Bone marrow (tissue), 2 donors: ENCODE measurements around the gene OLIG1.

Source experiments
- DNase-seq, 2 donors: peaks; one replicate each; lab custom pipeline; 2025; lab: John Stamatoyannopoulos, UW

OLIG1 gene

DNA sequence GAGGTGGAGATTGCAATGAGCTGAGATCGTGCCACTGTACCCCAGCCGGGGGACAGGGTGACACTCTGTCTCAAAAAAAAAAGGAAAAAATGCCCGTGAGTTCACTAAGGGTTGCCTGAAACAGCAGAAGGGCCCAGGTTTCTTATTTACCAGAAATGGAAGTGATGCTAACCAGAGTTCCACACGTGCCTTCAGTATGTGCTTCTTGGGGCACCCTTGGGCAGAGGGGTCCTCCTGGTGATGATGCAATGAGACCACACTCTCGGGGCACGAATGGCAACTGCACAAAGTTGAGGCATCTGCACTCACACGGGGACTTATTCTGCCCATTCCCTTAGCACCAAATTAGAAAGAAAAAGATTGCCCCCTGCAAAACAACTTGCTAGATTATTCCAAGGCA, 29.2 kb downstream of the OLIG1 start:
- DNase-seq, result no peak

DNA sequence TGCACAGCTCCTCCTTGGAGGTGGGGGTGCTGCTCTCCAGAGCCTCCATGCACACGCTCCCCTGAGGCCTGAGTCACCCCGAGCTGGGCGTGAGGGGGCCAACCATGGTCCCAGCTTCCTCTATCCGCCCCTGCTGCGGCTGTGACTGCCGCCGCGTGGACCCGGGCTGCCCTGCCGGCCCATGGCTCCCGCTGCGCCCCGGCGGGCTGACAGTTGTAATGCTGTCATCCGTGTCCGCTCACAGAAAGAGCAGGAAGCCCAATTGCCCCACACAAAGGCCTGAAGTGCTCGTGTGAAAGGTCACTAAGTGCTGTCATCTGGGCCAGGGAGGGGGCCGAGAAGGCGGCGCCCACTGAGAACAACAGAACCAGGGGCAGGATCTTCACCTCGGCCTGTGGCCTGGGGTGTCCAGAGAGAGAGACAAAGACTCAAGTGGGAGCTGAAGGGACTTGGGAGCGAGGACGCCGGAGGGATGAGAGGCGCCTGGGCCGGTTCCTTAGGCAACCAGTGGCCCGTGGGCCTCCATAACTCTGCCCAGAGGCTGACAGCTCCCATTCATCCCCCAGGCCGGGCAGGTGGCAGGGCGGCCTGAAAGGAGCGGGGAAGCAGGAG, 31.5 kb downstream of the OLIG1 start:
- peak; percentile 23 to 24 for DNase-seq

DNA sequence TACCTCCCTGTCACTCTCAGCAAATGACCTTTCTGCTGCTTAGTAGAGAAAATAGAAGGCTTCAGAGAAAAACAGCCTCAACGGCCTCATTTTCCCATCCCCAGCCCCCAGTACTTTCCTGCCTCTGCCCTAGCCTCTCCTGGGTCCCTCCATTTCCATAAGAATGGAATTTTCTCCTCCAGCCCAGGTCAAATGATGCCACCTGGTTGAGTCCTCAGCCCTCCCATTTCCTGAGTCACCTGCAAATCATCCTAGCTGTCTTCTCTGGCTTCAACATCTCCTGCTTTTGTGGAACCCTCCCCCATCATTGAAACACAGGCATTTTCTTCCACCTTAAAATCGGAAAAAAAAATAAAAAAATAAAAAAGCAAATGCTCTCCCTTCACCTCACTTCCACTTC, 35.1 kb downstream of the OLIG1 start:
- DNase-seq, result no peak

DNA sequence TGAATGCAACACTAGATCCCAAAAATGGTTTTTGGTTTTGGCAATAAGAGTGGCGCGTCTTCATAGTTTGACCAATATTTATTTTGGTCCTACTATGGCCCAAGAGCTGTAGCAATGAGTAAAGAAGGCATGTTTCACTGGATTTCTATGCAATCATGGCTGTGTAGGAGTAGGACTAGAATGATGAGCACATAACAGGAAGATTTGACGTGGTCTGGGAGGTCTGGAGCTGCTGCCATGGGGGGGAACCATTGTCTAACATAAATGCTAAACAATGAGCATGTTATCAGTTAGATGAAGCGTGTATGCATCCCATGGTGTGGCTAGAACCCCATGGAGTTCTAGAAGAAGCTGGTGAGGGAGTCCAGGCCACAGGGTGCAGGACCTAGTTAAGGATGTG, 38.3 kb downstream of the OLIG1 start:
- no peak for DNase-seq

DNA sequence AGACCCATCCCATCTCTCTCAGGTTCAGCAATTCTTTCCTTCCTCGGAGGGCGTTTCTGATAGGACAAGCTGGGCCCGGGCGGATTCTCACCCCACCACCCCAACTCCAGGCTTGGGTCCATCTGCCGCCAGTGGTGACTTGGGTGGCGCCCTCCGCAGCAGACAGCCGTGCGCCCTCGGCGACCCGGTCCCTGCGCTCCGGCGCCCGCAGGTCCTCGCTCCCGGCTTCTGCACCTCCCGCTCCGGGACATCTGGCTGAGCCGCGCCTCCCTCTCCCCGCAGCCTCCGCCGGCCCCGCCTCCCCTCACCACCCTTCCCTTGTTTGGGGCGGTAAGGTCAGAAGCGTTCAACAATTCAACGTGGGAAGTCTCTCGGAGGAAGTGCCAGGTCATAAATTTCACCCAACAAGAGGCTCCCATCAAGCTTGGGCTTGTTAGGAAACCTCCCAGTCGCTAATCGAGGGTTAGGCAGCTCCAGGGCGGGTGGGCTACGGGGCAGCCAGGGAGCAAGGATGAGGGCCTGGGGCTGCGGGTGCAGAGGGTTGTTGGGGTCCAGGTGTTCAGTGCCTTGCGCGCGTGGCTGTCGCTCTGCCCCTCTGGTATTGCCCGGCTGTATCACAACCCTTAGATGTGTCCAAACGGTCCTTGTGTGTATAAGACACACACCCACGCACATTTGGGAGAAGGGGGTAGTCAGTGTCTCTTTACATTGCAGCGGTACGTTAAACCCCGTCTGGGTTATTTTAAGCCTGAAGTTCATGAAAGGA, 39.8 kb downstream of the OLIG1 start:
- peak; percentile 7 to 21 for DNase-seq

DNA sequence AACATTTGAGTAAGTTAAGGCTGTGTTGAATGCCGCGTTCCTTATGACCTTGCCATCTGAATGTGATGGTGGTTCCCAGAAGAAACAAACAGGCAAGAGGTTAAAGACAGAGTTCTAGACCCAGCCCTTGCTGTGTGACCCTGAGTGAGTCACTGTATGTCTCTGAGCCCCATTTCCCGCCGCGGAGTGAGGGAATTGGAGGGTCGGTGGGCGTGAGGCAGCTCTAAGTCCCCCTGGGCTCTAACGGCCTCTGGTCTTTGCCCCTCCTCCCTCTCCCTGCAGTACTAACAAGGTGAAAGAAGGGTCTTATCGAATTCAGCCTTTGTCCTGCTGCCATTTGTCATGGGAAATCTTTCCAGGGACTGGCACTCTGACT, 40.4 kb downstream of the OLIG1 start:
- DNase-seq, result no peak

DNA sequence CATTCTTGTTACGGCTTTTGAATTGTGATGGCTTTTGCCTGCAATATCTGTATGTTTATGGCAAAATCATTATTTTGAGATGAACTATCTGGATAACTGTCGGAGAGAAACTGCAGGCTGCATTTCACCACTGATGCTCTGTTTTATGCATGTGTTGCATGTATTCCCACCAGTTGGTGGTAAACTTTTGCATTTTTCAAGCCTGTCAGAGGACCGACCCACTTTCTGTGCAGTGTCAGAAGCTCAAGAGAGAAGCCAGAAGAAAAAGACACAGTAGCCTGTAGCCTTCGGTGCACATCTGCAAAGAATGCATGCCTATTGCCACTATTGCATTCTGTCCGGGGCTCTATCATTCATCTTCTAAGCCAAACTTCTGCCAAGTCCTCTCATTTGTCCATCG, 41.6 kb downstream of the OLIG1 start:
- no peak for DNase-seq

DNA sequence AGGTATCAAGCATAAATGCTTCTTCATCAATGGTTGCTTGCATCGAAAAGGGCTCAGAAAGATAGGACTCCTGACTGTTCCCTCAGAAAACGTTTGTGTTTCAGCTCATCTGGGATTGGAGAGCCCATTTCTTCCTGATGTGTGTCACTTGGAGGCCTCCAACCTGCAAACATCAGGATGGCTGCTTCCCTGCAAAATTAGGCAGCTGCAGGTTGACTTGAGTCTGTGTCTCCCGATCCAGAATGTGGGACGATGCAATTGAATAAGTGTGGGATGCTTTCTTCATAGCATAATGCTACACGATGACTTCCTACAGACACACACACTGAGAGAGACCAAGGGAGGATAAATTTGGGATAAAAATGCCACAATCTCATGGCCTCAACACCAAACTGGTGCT, 42.2 kb downstream of the OLIG1 start:
- no peak for DNase-seq

DNA sequence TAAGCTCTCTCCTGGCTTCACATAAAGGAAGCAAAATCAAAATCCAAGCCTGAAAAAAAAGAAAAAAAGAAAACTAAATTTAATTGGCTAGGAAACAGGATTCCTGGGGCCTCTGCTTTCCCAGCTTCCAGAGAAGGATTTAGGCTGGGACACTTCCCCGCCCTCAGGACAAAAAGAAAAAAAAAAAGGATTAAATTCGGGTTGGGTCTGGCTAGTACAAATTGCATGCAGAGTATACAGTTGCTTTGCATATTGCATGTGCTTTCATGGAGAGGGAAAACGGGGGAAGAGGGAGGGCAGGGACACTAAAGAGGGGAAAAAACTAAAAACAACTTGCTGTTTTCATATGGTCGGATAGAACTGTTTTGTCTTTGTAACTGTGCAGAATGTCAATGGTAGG, 42.7 kb downstream of the OLIG1 start:
- DNase-seq, result no peak

DNA sequence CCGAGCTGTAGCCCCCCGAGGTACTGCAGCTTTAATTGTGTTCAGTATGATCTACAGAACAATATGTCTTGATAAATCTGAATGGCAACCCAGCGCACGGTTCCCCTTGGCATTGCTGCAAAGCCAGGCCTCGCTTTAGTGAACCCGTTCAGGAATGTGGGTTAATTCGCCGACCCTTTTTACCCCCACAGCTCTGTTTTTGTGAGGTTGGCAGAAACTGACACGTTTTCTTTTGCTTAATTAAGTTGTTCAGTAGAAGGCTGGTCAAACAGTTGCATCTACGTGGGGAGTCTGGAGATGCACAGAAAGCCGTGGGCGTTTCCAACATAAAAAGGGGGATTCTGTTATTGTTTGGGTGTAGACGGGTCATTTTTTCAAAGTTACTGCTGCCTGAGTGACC, 43.2 kb downstream of the OLIG1 start:
- DNase-seq, result no peak

DNA sequence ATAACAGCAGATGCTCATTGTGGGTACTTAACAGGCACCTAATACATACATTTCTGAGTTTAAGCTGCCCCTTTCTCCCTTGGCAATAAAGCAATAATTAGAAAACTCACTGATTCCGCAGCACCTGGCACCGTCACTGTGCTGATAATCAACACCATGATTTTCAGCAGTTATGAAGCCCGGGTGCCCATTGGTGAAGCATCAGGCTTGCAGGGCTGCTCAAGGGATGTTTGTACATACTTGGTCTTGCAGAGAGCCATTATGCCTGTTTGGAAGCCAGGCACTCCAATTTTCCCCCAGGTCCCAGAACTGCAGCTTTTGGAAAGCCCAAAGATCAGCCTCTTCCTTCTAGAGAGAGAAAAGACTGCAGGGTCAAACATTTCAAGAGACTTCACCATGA, 44.3 kb downstream of the OLIG1 start:
- no peak for DNase-seq

DNA sequence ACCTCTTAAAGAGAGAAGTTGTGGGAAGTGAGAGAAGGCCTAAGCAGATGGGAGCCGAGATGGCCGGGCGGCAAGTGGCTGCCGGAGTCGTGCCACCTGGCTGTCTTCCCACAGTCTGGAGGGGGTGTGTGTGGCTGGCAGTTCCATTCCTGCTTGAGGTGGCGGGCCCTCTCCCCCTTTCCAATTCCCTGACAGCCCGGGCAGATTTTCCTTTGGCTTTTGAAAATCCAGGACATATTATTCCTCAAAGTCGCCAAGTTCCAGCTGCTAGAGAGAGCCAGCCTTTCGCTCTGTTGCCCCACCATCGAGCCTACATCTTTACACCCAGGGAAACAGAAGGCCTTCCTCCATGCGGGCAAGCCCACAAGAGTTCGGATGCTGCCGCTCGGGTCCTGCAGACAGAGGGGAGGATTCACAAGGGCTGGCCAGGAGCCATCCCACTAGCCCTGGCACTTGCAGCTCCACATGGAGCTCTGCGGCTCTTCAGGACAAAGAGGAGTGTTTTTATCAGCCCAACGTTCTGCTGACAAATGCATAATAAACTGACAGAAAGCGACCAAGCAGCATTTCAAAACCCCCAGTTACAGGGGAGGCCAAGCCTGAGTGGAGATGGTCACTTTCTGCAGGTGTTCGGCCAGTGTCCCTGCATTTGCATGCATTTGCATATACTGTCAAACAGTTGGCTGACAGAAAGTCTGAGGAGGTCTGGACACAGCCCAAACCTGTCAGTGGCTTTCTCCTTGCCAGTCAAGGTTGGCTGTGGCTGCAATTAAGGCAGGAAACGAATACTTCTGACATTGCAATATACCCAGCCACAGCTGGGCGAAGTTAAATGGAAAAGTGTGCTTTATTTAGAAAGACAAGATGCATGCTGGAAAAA, 45.9 kb downstream of the OLIG1 start:
- DNase-seq, result no peak

DNA sequence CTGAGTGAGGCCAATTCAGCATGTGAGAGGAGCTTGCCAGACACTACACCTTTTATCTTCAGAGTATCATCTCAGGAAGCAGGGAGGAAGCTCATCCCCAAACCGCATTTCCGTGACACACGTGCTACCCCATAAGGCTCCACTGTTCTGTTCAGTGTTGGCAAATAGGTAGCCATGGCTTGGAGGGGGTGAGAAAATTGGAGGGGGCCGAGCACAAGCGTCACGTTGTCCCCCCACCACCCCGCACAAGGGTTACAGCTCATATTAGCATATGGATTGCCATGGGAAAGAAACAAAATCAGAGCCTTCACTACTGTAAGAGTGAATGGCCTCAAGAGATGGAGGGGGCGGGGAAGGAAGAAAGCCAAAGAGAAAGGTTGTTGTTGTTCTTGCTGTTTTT, 46.7 kb downstream of the OLIG1 start:
- DNase-seq, result no peak

DNA sequence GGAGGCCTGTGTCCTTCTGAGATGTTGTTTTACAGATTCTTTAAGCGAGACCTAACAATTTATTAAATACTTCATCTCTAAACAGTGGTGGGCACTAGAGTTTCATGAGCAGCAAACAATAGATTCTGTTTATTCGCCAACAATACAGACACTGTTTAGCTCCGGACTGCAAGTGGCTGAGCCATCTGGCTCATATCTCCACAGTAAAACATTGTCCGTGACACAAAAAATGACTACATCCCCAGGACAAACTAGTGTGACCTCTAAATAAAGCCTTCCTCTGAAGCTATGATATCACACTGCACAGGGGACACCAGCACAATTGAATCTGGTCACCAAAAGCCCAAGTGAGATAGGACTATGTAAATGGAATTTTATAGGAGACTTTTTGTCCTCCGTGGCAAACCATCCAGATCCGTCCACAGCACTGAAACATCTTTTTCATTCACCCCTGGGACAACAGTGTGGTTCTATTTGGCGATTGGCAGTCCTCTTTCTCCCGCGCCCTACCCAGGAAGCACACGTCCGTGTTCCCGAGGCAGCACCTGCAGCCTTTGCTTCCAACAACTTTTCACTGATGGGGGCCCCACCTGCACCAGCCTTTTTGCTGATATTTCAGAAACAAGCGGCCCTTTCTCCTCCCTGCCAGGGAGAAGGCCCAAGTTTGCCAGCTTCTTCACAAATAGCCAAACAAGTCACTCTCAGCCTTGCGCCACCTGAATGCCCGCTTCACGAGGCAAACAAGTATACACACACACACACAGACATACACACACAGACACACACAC, 47.4 kb downstream of the OLIG1 start:
- no peak for DNase-seq
